Panc1 (cell line): Measurements from ENCODE around the gene HSD17B10. TPM values are rescaled to one million over a fixed set of nuclear protein-coding genes. Genes with fewer than 3 reads are reported as not detected.
"Not testable (repeated sequence)": the region's sequence is repeated elsewhere in the genome, so short reads cannot be mapped to it uniquely, and the experiment has no call there.

ENCODE experiments used
- ATAC-seq: fragments of 200-7000 bp; cut with Tn5 transposase; 2 replicates; pipeline ENCODE4 v1.9.1; 2020; ENCODE audit warnings: mild to moderate bottlenecking, moderate library complexity
- BruUV-seq: library from RNA; stranded (reverse); fragments of 400-500 nt; replicated peaks from 2 replicates; lab custom pipeline; 2021; lab: Mats Ljungman, UMichigan
- CTCF ChIA-PET: fragments of 300-600 bp; sonication (Branson Sonifier 250); formaldehyde crosslinking; loops from one replicate; lab custom pipeline; 2022; ENCODE audit warnings: antibody characterized with exemption; lab: Charles Lee
- POLR2A ChIA-PET: fragments of 300-600 bp; sonication (Branson Sonifier 250); formaldehyde crosslinking; loops from one replicate; lab custom pipeline; 2022; ENCODE audit warnings: antibody characterized with exemption; lab: Charles Lee
- DNase-seq: peaks from one replicate; pipeline ENCODE4 v3.0.0-alpha.2; 2010; ENCODE audit warnings: low read depth, low spot score
- H3K27ac ChIP-seq: 2 replicates; pipeline ENCODE4 v1.5.1; 2011; ENCODE audit warnings: mild to moderate bottlenecking, low read length, inconsistent platforms
- H3K27me3 ChIP-seq: fragments of 200-500 bp; sonication (Bioruptor generic); 2 replicates; pipeline ENCODE4 v1.6.0; 2014; ENCODE audit warnings: low read length, inconsistent platforms; ENCODE audit not compliant: control insufficient read depth, insufficient read depth
- H3K36me3 ChIP-seq: fragments of 200-500 bp; sonication (Bioruptor generic); 2 replicates; pipeline ENCODE4 v1.5.1; 2014; ENCODE audit warnings: inconsistent platforms, mild to moderate bottlenecking, low read length, moderate library complexity; ENCODE audit not compliant: control insufficient read depth, insufficient read depth
- H3K4me1 ChIP-seq: 2 replicates; pipeline ENCODE4 v1.5.1; 2011; ENCODE audit warnings: inconsistent platforms, mild to moderate bottlenecking, low read length, moderate library complexity; ENCODE audit not compliant: control insufficient read depth, insufficient read depth
- H3K4me3 ChIP-seq, 2 experiments: 2 replicates each; pipeline ENCODE4 v1.5.1; 2011 to 2012; ENCODE audit warnings: low read depth in 2 of 2, low read length in 2 of 2, mild to moderate bottlenecking in 2 of 2, inconsistent platforms in 1 of 2, moderate library complexity in 1 of 2
- H3K9me3 ChIP-seq: fragments of 200-500 bp; sonication (Bioruptor generic); 2 replicates; pipeline ENCODE4 v1.5.1; 2014; ENCODE audit warnings: low read depth, mild to moderate bottlenecking, inconsistent platforms, low read length, moderate library complexity; ENCODE audit not compliant: control insufficient read depth, insufficient read depth
- POLR2AphosphoS5 ChIP-seq: IDR thresholded peaks from 2 replicates; pipeline ENCODE4 v1.6.1; 2012; ENCODE audit warnings: mild to moderate bottlenecking, low read depth, low read length, moderate library complexity
- REST ChIP-seq, 2 experiments: IDR thresholded peaks; 2 replicates each; pipeline ENCODE4 v1.6.1; 2011 to 2012; ENCODE audit warnings: low read depth in 2 of 2, control low read depth in 1 of 2, low read length in 1 of 2, mild to moderate bottlenecking in 1 of 2, moderate library complexity in 1 of 2; ENCODE audit not compliant: insufficient read depth in 1 of 2
- SIN3A ChIP-seq: IDR thresholded peaks from 2 replicates; pipeline ENCODE4 v1.6.1; 2012; ENCODE audit warnings: low read depth, mild to moderate bottlenecking, low read length, moderate library complexity, borderline replicate concordance; ENCODE audit not compliant: insufficient read depth
- TCF7L2 ChIP-seq: IDR thresholded peaks from 2 replicates; pipeline ENCODE4 v1.6.1; 2011; ENCODE audit warnings: mild to moderate bottlenecking, low read depth, low read length, inconsistent platforms
- in situ Hi-C: cut with HindIII; loops from 2 replicates; pipeline ENCODE4 v1.10.0; 2016; ENCODE audit warnings: low sequenced_read_pairs, low pct_unique_long_range_greater_than_20kb
- intact Hi-C: fragments of 100-400 bp; cut with micrococcal nuclease; formaldehyde crosslinking; loops from one replicate; pipeline ENCODE4 v1.10.0; 2022; ENCODE audit not compliant: unreplicated experiment
- total RNA-seq: library from RNA; stranded (reverse); gene quantifications from one replicate; pipeline ENCODE4 v1.2.1, GENCODE V29; 2021; ENCODE audit not compliant: unreplicated experiment
- TF ChIP-seq, protein P1 (sequence below): fragments of 450-650 bp; IDR thresholded peaks from 2 replicates; pipeline ENCODE4 v1.5.1; 2017; ENCODE audit warnings: mild to moderate bottlenecking

HSD17B10 gene
- total RNA-seq, 1 experiment from 2014 or later, result 216 TPM

DNA sequence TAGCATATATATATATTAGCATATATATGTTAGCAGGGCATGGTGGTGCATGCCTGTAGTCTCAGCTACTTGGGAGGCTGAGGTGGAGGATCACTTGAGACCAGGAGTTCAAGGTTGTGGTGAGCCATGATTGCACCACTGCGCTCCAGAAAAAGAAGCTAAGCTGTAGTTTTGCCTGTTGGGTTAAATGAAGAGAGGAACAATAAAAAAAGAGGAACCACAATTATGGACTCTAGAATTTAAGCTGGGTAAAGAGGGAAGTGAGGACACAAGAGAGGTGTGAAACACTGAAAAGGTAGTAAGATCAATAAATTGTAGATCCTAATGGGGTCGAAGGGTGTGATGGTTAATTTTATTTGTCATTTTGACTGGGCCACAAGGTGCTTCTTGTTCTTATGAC lies 40.5 kb upstream of the HSD17B10 start:
- POLR2A ChIA-PET, result no interaction called here
- intact Hi-C loops (no loop called here), in situ Hi-C loops (no loop called here)
- Histone ChIP-seq H3K36me3 (no peaks in the 10 kb centered on the region), H3K4me1 (no peaks in the 10 kb centered on the region), H3K9me3 (no peaks in the 10 kb centered on the region), H3K27ac (no peak overlapping the region), H3K27me3 (no peaks in the 10 kb centered on the region), H3K4me3 (no peak overlapping the region)
- TF ChIP-seq POLR2AphosphoS5, result no peak
- no peak for TF ChIP-seq REST (IDR thresholded peaks at IDR 0.05; ENCODE audit: insufficient read depth in 1 of 2, low read depth in 2 of 2, low read length in 1 of 2)
- no peak for TF ChIP-seq TCF7L2
- TF ChIP-seq, protein P1, sequence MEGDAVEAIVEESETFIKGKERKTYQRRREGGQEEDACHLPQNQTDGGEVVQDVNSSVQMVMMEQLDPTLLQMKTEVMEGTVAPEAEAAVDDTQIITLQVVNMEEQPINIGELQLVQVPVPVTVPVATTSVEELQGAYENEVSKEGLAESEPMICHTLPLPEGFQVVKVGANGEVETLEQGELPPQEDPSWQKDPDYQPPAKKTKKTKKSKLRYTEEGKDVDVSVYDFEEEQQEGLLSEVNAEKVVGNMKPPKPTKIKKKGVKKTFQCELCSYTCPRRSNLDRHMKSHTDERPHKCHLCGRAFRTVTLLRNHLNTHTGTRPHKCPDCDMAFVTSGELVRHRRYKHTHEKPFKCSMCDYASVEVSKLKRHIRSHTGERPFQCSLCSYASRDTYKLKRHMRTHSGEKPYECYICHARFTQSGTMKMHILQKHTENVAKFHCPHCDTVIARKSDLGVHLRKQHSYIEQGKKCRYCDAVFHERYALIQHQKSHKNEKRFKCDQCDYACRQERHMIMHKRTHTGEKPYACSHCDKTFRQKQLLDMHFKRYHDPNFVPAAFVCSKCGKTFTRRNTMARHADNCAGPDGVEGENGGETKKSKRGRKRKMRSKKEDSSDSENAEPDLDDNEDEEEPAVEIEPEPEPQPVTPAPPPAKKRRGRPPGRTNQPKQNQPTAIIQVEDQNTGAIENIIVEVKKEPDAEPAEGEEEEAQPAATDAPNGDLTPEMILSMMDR, result no peak
- TF ChIP-seq SIN3A, result no peak
- CTCF ChIA-PET, result no interaction called here
- ATAC-seq, result no peak
- BruUV-seq, result no TSS peak
- no peak for DNase-seq

DNA sequence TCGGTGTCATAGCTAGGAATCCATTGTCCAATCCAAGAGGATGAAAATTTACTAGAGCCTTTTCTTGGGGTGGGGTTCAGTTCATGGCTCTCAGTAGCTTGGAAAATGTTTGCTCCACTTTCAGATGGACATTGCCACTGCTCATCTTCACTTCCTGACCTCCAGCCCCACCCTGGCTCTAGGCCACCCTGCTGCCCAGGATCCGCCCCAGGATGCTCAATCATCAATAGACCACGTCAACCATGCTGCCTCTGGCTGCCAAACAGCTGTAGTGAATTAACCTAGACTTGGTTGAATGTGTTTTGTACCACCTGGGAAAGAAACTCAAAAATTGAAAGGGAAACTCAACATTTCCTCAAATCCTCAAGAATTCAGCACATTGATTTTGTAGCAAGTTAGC lies 37.2 kb upstream of the HSD17B10 start:
- in situ Hi-C loops, result no loop called here
- intact Hi-C loops, result no loop called here
- H3K27ac ChIP-seq, result no peak overlapping the region
- ChIA-PET CTCF (no interaction called here), POLR2A (no interaction called here)
- TF ChIP-seq SIN3A (no peak), POLR2AphosphoS5 (no peak), REST (IDR thresholded peaks at IDR 0.05; ENCODE audit: insufficient read depth in 1 of 2, low read depth in 2 of 2, low read length in 1 of 2) (no peak), TCF7L2 (no peak)
- TF ChIP-seq, protein P1, result no peak
- H3K27me3 ChIP-seq, result no peaks in the 10 kb centered on the region
- no TSS peak for BruUV-seq
- no peak overlapping the region for H3K4me3 ChIP-seq
- DNase-seq, result no peak
- H3K9me3 ChIP-seq, result no peaks in the 10 kb centered on the region
- no peaks in the 10 kb centered on the region for H3K4me1 ChIP-seq
- no peaks in the 10 kb centered on the region for H3K36me3 ChIP-seq
- no peak for ATAC-seq

DNA sequence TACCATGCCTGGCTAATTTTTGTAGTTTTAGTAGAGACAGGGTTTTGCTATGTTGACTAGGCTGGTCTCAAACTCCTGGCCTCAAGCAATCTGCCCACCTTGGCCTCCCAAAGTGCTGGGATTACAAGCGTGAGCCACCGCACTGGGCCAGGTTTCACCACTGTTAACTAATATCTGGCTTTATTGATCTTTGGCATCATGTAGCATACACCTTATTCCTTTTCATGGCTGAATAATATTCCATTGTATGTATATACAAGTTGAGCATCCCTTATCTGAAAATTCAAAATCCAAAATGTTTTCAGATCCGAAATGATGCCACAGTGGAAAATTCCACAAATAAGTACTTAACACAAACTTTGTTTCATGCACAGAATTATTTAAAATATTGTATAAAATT lies 34.5 kb upstream of the HSD17B10 start:
- H3K27ac ChIP-seq, H3K4me3 ChIP-seq, H3K27me3 ChIP-seq, intact Hi-C loops, H3K36me3 ChIP-seq, BruUV-seq, H3K4me1 ChIP-seq, DNase-seq, in situ Hi-C loops, H3K9me3 ChIP-seq, ATAC-seq, POLR2A ChIA-PET, CTCF ChIA-PET: not testable (repeated sequence)
